Hepatocyte (in vitro differentiated cells): ENCODE data around the gene RHOF. TPM values are rescaled to one million over a fixed set of nuclear protein-coding genes. Genes with fewer than 3 reads are reported as not detected.

ENCODE experiments used
- DNase-seq: peaks from one replicate; pipeline ENCODE4 v3.0.0-alpha.2; 2016; ENCODE audit warnings: low spot score
- H2AFZ ChIP-seq: fragments of 200-600 bp; sonication (generic); 2 replicates; pipeline ENCODE4 v1.6.0; 2016; ENCODE audit warnings: antibody characterized with exemption, mild to moderate bottlenecking
- H3K27ac ChIP-seq: fragments of 200-600 bp; sonication (generic); 2 replicates; pipeline ENCODE4 v1.5.1; 2016; ENCODE audit warnings: mild to moderate bottlenecking
- H3K27me3 ChIP-seq: fragments of 200-600 bp; sonication (generic); 2 replicates; pipeline ENCODE4 v1.6.1; 2016
- H3K36me3 ChIP-seq: fragments of 200-600 bp; sonication (generic); replicated peaks from 2 replicates; pipeline ENCODE4 v1.5.1; 2016; ENCODE audit warnings: low read depth; ENCODE audit not compliant: insufficient read depth
- H3K4me1 ChIP-seq: fragments of 200-600 bp; sonication (generic); 2 replicates; pipeline ENCODE4 v1.5.1; 2016; ENCODE audit warnings: mild to moderate bottlenecking, moderate library complexity; ENCODE audit not compliant: insufficient read depth
- H3K4me2 ChIP-seq: fragments of 200-600 bp; sonication (generic); 2 replicates; pipeline ENCODE4 v1.6.0; 2016
- H3K4me3 ChIP-seq: fragments of 200-600 bp; sonication (generic); 2 replicates; pipeline ENCODE4 v1.5.1; 2016; ENCODE audit warnings: mild to moderate bottlenecking
- H3K79me2 ChIP-seq: fragments of 200-600 bp; sonication (generic); 2 replicates; pipeline ENCODE4 v1.6.0; 2017; ENCODE audit warnings: mild to moderate bottlenecking
- H3K9me2 ChIP-seq: fragments of 200-600 bp; sonication (generic); replicated peaks from 2 replicates; pipeline ENCODE4 v1.6.0; 2017; ENCODE audit warnings: mild to moderate bottlenecking; ENCODE audit not compliant: insufficient read depth
- H3K9me3 ChIP-seq: fragments of 200-600 bp; sonication (generic); 2 replicates; pipeline ENCODE4 v1.5.1; 2016; ENCODE audit warnings: low read depth, mild to moderate bottlenecking
- H4K20me1 ChIP-seq: fragments of 200-600 bp; sonication (generic); 2 replicates; pipeline ENCODE4 v1.6.0; 2016; ENCODE audit warnings: mild to moderate bottlenecking; ENCODE audit not compliant: insufficient read depth, poor library complexity, severe bottlenecking
- EZH2 ChIP-seq: fragments of 200-600 bp; sonication (generic); IDR thresholded peaks from 2 replicates; pipeline ENCODE4 v1.6.1; 2016; ENCODE audit warnings: antibody characterized with exemption, mild to moderate bottlenecking, borderline replicate concordance
- EZH2phosphoT487 ChIP-seq: fragments of 200-600 bp; sonication (generic); IDR thresholded peaks from one replicate; pipeline ENCODE4 v1.6.1; 2018; ENCODE audit warnings: antibody characterized with exemption, mild to moderate bottlenecking, low read depth, moderate library complexity; ENCODE audit not compliant: unreplicated experiment, severe bottlenecking
- WGBS: methylation state at CpG from one replicate; pipeline ENCODE4 v1.1.6; 2016; ENCODE audit warnings: low lambda C conversion rate; ENCODE audit errors: missing lambda C conversion rate; 5-methylcytosine and 5-hydroxymethylcytosine counted together
- polyA plus RNA-seq: library from polyadenylated mRNA; unstranded; fragments of >200 nt; fragmentation: Nextera tagmentation; extraction: Ambion mirVana; gene quantifications from 2 replicates; pipeline ENCODE4 v1.2.1, GENCODE V29; 2016
- total RNA-seq: library from RNA; depleted of rRNA; stranded (reverse); fragments of >200 nt; gene quantifications from 2 replicates; pipeline ENCODE4 v1.2.3, GENCODE V29; 2014
- TF ChIP-seq, protein P1 (sequence below): fragments of 200-600 bp; sonication (generic); IDR thresholded peaks from 2 replicates; pipeline ENCODE4 v1.5.1; 2016; ENCODE audit warnings: antibody characterized with exemption, mild to moderate bottlenecking; ENCODE audit not compliant: poor library complexity

RHOF gene
- total and polyA plus RNA-seq, 2 experiments from 2014 or later = 40.4 to 45.3 TPM

DNA sequence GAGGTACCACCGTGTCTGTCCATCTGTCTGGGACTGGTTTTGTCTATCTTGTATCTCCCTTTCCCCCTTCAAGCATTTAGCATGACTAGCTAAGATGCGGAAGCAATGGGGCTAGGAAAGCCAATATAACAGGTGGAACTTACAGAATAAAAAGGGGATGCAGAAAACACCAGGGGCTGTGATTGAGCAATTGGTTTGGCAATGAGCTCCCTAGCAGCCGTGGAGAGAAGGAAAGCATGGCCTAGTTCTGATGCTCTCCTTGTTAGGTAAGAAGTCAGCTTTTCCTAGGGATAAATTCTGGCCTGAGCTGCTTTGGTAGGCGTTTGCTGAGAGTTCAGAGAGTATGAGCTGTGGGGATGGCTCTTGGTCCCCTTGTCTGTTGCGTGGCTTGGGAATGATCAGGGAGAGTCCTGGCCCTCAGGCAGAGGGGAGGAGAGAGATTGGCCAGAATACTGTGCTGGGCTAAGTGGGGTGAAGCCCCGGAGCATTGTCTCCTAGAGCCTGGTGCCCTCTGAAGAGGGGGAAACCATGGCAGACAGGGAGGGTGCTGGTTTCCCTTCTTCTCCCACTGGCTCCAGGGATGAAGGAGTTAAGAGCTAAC is 17.4 kb upstream of the RHOF start:
- Histone ChIP-seq H3K4me1 (peaks cover 41% of the 10 kb centered on the region), H3K79me2 (peaks cover 95% of the 10 kb centered on the region), H3K36me3 (no peaks in the 10 kb centered on the region), H3K9me2 (no peaks in the 10 kb centered on the region), H4K20me1 (peaks cover 41% of the 10 kb centered on the region), H2AFZ (no peak overlapping the region), H3K27me3 (no peaks in the 10 kb centered on the region), H3K4me2 (peak overlapping the region; percentile 99), H3K4me3 (no peak overlapping the region), H3K9me3 (no peaks in the 10 kb centered on the region), H3K27ac (peak overlapping the region; percentile 89)
- 77% methylated on average over 6 of the region's 6 CpGs for WGBS
- no peak for DNase-seq
- TF ChIP-seq EZH2 = no peak
- TF ChIP-seq, protein P1, sequence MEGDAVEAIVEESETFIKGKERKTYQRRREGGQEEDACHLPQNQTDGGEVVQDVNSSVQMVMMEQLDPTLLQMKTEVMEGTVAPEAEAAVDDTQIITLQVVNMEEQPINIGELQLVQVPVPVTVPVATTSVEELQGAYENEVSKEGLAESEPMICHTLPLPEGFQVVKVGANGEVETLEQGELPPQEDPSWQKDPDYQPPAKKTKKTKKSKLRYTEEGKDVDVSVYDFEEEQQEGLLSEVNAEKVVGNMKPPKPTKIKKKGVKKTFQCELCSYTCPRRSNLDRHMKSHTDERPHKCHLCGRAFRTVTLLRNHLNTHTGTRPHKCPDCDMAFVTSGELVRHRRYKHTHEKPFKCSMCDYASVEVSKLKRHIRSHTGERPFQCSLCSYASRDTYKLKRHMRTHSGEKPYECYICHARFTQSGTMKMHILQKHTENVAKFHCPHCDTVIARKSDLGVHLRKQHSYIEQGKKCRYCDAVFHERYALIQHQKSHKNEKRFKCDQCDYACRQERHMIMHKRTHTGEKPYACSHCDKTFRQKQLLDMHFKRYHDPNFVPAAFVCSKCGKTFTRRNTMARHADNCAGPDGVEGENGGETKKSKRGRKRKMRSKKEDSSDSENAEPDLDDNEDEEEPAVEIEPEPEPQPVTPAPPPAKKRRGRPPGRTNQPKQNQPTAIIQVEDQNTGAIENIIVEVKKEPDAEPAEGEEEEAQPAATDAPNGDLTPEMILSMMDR = no peak
- TF ChIP-seq EZH2phosphoT487 = no peak

DNA sequence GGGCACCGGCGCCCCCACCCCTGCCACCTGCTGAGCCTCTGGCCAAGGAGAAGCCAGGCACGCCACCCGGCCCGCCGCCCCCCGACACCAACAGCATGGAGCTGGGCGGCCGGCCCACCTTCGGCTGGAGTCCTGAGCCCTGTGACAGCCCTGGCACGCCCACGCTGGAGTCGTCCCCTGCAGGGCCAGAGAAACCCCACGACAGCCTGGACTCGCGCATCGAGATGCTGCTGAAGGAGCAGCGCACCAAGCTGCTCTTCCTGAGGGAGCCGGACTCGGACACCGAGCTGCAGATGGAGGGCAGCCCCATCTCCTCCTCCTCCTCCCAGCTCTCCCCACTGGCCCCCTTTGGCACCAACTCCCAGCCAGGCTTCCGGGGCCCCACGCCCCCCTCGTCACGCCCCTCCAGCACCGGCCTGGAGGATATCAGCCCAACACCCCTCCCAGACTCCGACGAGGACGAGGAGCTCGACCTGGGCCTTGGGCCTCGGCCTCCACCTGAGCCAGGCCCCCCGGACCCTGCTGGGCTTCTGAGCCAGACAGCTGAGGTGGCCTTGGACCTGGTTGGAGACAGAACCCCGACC is 16.8 kb upstream of the RHOF start:
- TF ChIP-seq EZH2phosphoT487 = no peak
- H3K9me2 ChIP-seq = no peaks in the 10 kb centered on the region
- no peak overlapping the region for H3K27ac ChIP-seq
- 91% methylated on average over 26 of the region's 33 CpGs for WGBS
- no peaks in the 10 kb centered on the region for H3K9me3 ChIP-seq
- peak overlapping the region; percentile 99 for H3K4me2 ChIP-seq
- no peaks in the 10 kb centered on the region for H3K36me3 ChIP-seq
- H3K4me1 ChIP-seq = peaks cover 45% of the 10 kb centered on the region
- no peak overlapping the region for H3K4me3 ChIP-seq
- H2AFZ ChIP-seq = no peak overlapping the region
- peaks cover 95% of the 10 kb centered on the region for H3K79me2 ChIP-seq
- H4K20me1 ChIP-seq = peaks cover 44% of the 10 kb centered on the region
- DNase-seq = no peak
- H3K27me3 ChIP-seq = no peaks in the 10 kb centered on the region

DNA sequence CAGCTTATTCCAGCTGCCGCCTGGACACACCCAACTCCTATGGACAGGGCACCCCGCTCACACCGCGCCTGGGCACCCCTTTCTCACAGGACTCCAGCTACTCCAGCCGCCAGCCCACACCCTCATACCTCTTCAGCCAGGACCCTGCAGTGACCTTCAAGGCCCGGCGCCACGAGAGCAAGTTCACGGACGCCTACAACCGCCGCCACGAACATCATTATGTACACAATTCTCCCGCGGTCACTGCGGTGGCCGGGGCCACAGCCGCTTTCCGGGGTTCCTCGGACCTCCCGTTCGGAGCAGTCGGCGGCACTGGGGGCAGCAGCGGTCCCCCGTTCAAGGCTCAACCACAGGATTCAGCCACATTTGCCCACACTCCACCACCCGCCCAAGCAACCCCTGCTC is 16.2 kb upstream of the RHOF start:
- peaks cover 45% of the 10 kb centered on the region for H3K4me1 ChIP-seq
- H3K27ac ChIP-seq = no peak overlapping the region
- H2AFZ ChIP-seq = no peak overlapping the region
- no peaks in the 10 kb centered on the region for H3K27me3 ChIP-seq
- 94% methylated on average over 27 of the region's 27 CpGs for WGBS
- H3K9me3 ChIP-seq = no peaks in the 10 kb centered on the region
- H3K4me3 ChIP-seq = no peak overlapping the region
- no peak overlapping the region for H3K4me2 ChIP-seq
- TF ChIP-seq EZH2 = no peak
- TF ChIP-seq, protein P1 = no peak
- TF ChIP-seq EZH2phosphoT487 = no peak
- peaks cover 95% of the 10 kb centered on the region for H3K79me2 ChIP-seq
- DNase-seq = no peak
- H3K9me2 ChIP-seq = no peaks in the 10 kb centered on the region
- peaks cover 44% of the 10 kb centered on the region for H4K20me1 ChIP-seq
- H3K36me3 ChIP-seq = no peaks in the 10 kb centered on the region

DNA sequence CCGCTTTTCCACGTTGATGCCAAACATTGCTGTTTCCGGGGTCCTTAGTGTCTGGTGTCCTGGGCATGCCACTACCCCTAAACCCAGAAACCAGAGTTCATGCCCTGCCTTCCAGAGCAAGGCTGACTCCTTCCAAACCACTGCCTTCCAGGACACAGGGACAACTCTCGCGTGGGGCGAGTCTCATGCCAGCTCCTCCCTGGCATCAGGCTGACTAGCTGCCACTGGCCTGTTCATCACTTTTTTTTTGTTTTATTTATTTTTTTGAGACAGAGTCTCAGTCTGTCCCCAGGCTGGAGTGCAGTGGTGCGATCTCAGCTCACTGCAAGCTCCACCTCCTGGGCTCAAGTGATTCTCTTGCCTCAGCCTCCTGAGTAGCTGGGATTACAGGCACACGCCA is 15.1 kb upstream of the RHOF start:
- H3K4me2 ChIP-seq = no peak overlapping the region
- no peaks in the 10 kb centered on the region for H3K9me3 ChIP-seq
- H3K27ac ChIP-seq = no peak overlapping the region
- no peak for DNase-seq
- H3K36me3 ChIP-seq = no peaks in the 10 kb centered on the region
- no peaks in the 10 kb centered on the region for H3K9me2 ChIP-seq
- H2AFZ ChIP-seq = no peak overlapping the region
- H3K4me3 ChIP-seq = no peak overlapping the region
- TF ChIP-seq, protein P1 = no peak
- no peak for TF ChIP-seq EZH2phosphoT487
- TF ChIP-seq EZH2 = no peak
- peaks cover 91% of the 10 kb centered on the region for H3K79me2 ChIP-seq
- H3K4me1 ChIP-seq = peaks cover 43% of the 10 kb centered on the region
- WGBS = 95% methylated on average over 8 of the region's 8 CpGs
- peaks cover 39% of the 10 kb centered on the region for H4K20me1 ChIP-seq
- H3K27me3 ChIP-seq = no peaks in the 10 kb centered on the region
